ENCODE data around the gene DNER.

DNA sequence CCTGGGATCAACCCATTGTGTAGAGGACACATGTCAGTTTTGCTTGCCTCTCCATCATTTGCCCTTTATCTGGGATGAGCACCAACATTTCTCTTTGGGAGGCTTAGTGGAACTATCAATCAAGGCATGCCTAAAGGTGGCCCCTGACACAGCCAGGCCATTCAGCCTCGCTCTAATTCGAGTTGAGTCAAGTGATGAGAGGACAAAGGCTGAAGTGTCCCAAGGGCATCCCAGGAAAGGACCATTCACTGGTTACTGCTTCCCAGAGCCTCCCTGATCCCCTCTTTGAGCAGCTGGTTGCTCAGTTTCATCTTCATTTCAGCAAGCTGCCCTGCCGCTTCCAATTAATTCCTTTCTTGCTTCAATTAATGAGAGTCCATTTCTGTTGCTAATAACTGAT lies 63.5 kb downstream of the DNER start:
- TF ChIP-seq EZH2 (IDR thresholded peaks at IDR 0.05) (no peak), EZH2phosphoT487 (IDR thresholded peaks at IDR 0.05; ENCODE audit: borderline replicate concordance) (no peak), POLR2AphosphoS5 (IDR thresholded peaks at IDR 0.05; ENCODE audit: low read depth, low read length) (no peak), POLR2A (IDR thresholded peaks at IDR 0.05; ENCODE audit: borderline replicate concordance, extremely low read depth, insufficient read depth, insufficient read length) (no peak), FOSL1 (IDR thresholded peaks at IDR 0.05; ENCODE audit: low read depth) (no peak), SIN3A (IDR thresholded peaks at IDR 0.05; ENCODE audit: low read depth) (no peak), SRF (IDR thresholded peaks at IDR 0.05; ENCODE audit: low read depth) (no peak), YY1 (IDR thresholded peaks at IDR 0.05; ENCODE audit: extremely low read depth, insufficient replicate concordance, low read depth, low read length) (no peak)
- TF ChIP-seq, protein P1, sequence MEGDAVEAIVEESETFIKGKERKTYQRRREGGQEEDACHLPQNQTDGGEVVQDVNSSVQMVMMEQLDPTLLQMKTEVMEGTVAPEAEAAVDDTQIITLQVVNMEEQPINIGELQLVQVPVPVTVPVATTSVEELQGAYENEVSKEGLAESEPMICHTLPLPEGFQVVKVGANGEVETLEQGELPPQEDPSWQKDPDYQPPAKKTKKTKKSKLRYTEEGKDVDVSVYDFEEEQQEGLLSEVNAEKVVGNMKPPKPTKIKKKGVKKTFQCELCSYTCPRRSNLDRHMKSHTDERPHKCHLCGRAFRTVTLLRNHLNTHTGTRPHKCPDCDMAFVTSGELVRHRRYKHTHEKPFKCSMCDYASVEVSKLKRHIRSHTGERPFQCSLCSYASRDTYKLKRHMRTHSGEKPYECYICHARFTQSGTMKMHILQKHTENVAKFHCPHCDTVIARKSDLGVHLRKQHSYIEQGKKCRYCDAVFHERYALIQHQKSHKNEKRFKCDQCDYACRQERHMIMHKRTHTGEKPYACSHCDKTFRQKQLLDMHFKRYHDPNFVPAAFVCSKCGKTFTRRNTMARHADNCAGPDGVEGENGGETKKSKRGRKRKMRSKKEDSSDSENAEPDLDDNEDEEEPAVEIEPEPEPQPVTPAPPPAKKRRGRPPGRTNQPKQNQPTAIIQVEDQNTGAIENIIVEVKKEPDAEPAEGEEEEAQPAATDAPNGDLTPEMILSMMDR (IDR thresholded peaks at IDR 0.05 in 2 of 3, conservative IDR thresholded peaks at IDR 0.05 in 1 of 3; ENCODE audit: borderline replicate concordance in 1 of 3, insufficient read depth in 1 of 3, low read depth in 2 of 3, low read length in 2 of 3): no peak

Measured in HCT116 (cell line).